ENCODE data around the gene CLIP1. TPM values are rescaled to one million over a fixed set of nuclear protein-coding genes. Genes with fewer than 3 reads are reported as not detected.
"Not testable (repeated sequence)": the region's sequence is repeated elsewhere in the genome, so short reads cannot be mapped to it uniquely, and the experiment has no call there.

The CLIP1 gene
- total and polyA plus RNA-seq, 12 donors: 36.3 to 135 (median 97.9) TPM

DNA sequence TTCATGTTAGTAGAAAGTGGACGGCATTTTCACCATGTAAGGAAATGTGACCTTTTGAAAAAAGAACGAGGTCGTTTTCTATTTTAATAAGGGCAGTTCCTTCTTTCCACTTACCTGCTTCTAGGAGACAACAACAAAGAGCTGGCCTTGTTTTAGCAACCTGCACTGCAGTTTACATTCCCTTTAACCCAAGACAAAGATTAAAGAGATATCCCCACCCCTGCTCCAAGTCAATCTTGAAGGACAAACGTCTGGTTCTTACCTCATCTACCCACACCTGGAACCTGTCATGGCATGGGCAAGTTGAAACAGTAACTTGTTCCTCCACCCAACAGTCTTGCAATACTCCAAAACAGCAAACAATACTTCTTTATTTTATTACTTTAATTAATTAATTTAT, 45.5 kb upstream of the CLIP1 start:
- H3K4me3 ChIP-seq: no peak overlapping the region
- H3K4me1 ChIP-seq: peaks cover 0 to 15% (median 6%) of the 10 kb centered on the region in 9 donors
- peaks cover 0 to 10% (median 9%) of the 10 kb centered on the region in 9 donors for H3K36me3 ChIP-seq
- ATAC-seq (no peak), DNase-seq (no peak)
- no peaks in the 10 kb centered on the region for H3K9me3 ChIP-seq
- no peaks in the 10 kb centered on the region for H3K27me3 ChIP-seq
- no peak overlapping the region for H3K27ac ChIP-seq
- TF ChIP-seq, protein P1, sequence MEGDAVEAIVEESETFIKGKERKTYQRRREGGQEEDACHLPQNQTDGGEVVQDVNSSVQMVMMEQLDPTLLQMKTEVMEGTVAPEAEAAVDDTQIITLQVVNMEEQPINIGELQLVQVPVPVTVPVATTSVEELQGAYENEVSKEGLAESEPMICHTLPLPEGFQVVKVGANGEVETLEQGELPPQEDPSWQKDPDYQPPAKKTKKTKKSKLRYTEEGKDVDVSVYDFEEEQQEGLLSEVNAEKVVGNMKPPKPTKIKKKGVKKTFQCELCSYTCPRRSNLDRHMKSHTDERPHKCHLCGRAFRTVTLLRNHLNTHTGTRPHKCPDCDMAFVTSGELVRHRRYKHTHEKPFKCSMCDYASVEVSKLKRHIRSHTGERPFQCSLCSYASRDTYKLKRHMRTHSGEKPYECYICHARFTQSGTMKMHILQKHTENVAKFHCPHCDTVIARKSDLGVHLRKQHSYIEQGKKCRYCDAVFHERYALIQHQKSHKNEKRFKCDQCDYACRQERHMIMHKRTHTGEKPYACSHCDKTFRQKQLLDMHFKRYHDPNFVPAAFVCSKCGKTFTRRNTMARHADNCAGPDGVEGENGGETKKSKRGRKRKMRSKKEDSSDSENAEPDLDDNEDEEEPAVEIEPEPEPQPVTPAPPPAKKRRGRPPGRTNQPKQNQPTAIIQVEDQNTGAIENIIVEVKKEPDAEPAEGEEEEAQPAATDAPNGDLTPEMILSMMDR (IDR thresholded peaks at IDR 0.05): no peak
- intact Hi-C loops (cut with DNase I): loop anchor here in 1 of 10 donors (2.0 to 10.0 kb wide), 2 partner anchors 69 to 133 kb away; no protein-coding TSS in a partner anchor
- WGBS, 2 donors: 68 to 70% methylated on average over 4 of the region's 4 CpGs

DNA sequence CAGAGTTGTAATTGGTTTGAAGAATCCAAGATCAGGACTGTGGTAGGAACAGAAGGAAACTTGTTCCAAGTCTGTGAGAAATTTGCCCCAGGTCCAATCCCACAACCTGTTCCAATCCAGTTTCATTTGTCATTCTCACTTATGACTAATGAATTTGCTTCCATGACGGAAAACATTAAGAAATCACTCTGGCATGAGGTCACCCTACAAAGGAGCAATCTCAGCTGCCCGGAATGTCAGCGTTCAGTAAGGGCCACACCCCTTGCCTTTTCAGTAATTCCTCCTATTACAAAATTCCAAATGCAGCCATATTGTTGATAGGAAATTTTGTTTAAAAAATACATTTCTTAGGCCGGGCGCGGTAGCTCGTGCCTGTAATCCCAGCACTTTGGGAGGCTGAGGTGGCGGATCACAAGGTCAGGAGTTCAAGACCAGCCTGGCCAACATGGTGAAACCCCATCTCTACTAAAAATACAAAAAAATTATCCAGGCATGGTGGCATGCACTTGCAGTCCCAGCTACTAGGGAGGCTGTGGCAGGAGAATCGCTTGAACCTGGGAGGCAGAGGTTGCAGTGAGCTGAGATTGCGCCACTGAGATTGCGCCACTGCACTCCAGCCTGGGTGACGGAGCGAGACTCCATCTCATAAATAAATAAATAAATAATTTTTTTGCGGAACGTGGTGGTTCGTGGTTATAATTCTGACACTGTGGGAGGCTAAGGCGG, 42.0 kb upstream of the CLIP1 start:
- intact Hi-C loops (cut with DNase I): loop anchor here in 1 of 10 donors (10.0 kb wide), 1 partner anchor 130 kb away; no protein-coding TSS in a partner anchor
- not testable (repeated sequence) for DNase-seq, H3K4me3 ChIP-seq, H3K27me3 ChIP-seq, H3K36me3 ChIP-seq, H3K4me1 ChIP-seq, H3K9me3 ChIP-seq
- 80 to 81% methylated on average over 17 of the region's 17 CpGs for WGBS, 2 donors
- ATAC-seq: peak in 6 of 8 donors; percentile 25 to 94 (median 50)
- H3K27ac ChIP-seq: peak overlapping the region in 1 of 10 donors; percentile 64

DNA sequence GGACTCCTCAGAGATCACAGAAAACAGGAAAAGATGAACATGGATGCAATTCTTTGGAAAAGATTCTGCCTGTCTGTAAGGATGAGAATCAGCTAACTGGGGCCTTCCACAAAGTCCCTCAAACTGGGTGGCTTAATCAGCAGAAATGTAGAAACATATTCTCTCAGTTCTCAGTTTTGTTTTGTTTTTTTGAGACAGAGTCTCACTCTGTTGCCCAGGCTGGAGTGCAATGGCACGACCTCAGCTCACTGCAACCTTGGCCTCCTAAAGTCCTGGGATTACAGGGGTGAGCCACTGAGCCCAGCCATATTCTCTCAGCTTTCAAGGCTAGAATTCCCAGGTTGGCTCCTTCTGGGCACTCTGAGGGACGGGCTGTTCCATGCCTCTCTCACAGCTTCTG, 38.2 kb upstream of the CLIP1 start:
- ATAC-seq (no peak), DNase-seq (no peak)
- Histone ChIP-seq H3K4me1 (peaks cover 0 to 9% (median 0%) of the 10 kb centered on the region in 9 donors), H3K27me3 (no peaks in the 10 kb centered on the region), H3K27ac (no peak overlapping the region), H3K36me3 (no peaks in the 10 kb centered on the region), H3K9me3 (no peaks in the 10 kb centered on the region), H3K4me3 (no peak overlapping the region)
- TF ChIP-seq, protein P1 (IDR thresholded peaks at IDR 0.05): no peak
- intact Hi-C loops (cut with DNase I): loop anchor here in 1 of 10 donors (10.0 kb wide), 1 partner anchor 126 kb away; no protein-coding TSS in a partner anchor
- 71 to 83% methylated on average over 2 of the region's 2 CpGs for WGBS, 2 donors

DNA sequence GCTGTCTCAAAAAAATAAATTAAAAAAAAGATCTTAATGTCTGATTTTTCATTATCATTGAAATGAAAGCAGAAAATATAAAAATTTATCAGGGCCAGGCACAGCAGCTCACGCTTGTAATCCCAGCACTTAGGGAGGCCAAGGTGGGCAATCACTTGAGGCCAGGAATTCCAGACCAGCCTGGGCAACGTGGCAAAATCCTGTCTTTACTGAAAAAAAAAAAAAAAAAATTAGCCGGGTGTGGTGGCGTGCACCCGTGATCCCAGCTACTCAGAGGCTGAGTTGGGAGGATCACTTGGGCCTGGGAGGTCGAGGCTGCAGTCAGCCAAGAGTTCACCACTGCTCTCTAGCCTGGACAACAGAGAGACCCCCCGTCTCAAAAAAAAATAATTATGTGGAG, 37.6 kb upstream of the CLIP1 start:
- H3K27me3 ChIP-seq: no peaks in the 10 kb centered on the region
- peaks cover 0 to 9% (median 0%) of the 10 kb centered on the region in 9 donors for H3K4me1 ChIP-seq
- TF ChIP-seq, protein P1 (IDR thresholded peaks at IDR 0.05): no peak
- ATAC-seq: no peak
- DNase-seq: no peak
- intact Hi-C loops (cut with DNase I): loop anchor here in 1 of 10 donors (10.0 kb wide), 1 partner anchor 125 kb away; no protein-coding TSS in a partner anchor
- H3K9me3 ChIP-seq: no peaks in the 10 kb centered on the region
- no peak overlapping the region for H3K4me3 ChIP-seq
- H3K27ac ChIP-seq: no peak overlapping the region
- no peaks in the 10 kb centered on the region for H3K36me3 ChIP-seq
- 91 to 95% methylated on average over 7 of the region's 7 CpGs for WGBS, 2 donors

DNA sequence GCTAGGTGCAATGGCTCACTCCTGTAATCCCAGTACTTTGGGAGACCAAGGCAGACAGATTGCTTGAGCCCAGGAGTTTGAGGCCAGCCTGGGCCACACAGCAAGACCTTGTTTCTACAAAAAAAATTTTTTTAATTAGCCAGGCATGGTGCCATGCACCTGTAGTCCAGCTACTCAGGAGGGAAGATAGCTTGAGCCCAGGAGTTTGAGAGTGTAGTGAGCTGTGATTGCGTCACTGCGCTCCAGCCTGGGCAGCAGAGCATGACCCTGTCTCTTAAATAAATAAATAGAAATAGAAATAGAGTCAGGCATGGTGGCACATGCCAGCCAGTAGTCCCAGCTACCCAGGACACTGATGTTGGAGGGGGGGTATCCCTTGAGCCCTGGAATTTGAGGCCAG, 36.7 kb upstream of the CLIP1 start:
- Histone ChIP-seq H3K27ac (no peak overlapping the region), H3K4me1 (peaks cover 0 to 2% (median 0%) of the 10 kb centered on the region in 9 donors), H3K9me3 (no peaks in the 10 kb centered on the region), H3K27me3 (no peaks in the 10 kb centered on the region), H3K4me3 (no peak overlapping the region), H3K36me3 (no peaks in the 10 kb centered on the region)
- WGBS, 2 donors: 95 to 100% methylated on average over 2 of the region's 2 CpGs
- no peak for ATAC-seq
- TF ChIP-seq, protein P1 (IDR thresholded peaks at IDR 0.05): no peak
- intact Hi-C loops (cut with DNase I): no loop called here
- DNase-seq: no peak

Data from heart right ventricle (tissue), 16 donors.